ENCODE results near the gene SKI. TPM values are rescaled to one million over a fixed set of nuclear protein-coding genes. Genes with fewer than 3 reads are reported as not detected.
A peak's percentile ranks its signal among the peaks of the same experiment; 100 is the strongest.

SKI gene
- total and polyA plus RNA-seq, 9 of the 15 experiments (the other 6 are each of a cell fraction or from before 2014, with no cell fraction given): 0.10 to 60.5 (median 4.6) TPM

- no peak; the same call in 1 of the 2 replicates for TF ChIP-seq NFXL1 (CRISPR knock-in tag; IDR thresholded peaks at IDR 0.05)
- TF ChIP-seq HEY1 (CRISPR knock-in tag; IDR thresholded peaks at IDR 0.05; ENCODE audit: borderline replicate concordance): no peak
- peak; percentile 57; the same call in 1 of the 2 replicates for TF ChIP-seq MEF2A (IDR thresholded peaks at IDR 0.05; ENCODE audit: control insufficient read depth, low read depth, low read length)
- TF ChIP-seq KDM1A (IDR thresholded peaks at IDR 0.05): no peak
- TF ChIP-seq BRD9 (IDR thresholded peaks at IDR 0.05; ENCODE audit: low read depth, partially characterized antibody): no peak
- TF ChIP-seq E2F5 (CRISPR knock-in tag; IDR thresholded peaks at IDR 0.05): no peak
- TF ChIP-seq HOMEZ (CRISPR knock-in tag; IDR thresholded peaks at IDR 0.05): no peak
- TF ChIP-seq TCF7 (IDR thresholded peaks at IDR 0.05; ENCODE audit: borderline replicate concordance): no peak
- TF ChIP-seq ETV1 (tag; conservative IDR thresholded peaks at IDR 0.05; ENCODE audit: low read depth): no peak
- TF ChIP-seq CREM (IDR thresholded peaks at IDR 0.05; ENCODE audit: low read depth): peak; percentile 78
- TF ChIP-seq SNAPC5 (CRISPR knock-in tag; IDR thresholded peaks at IDR 0.05): no peak
- TF ChIP-seq MEIS2 (IDR thresholded peaks at IDR 0.05; ENCODE audit: partially characterized antibody): no peak
- TF ChIP-seq KDM4B (IDR thresholded peaks at IDR 0.05; ENCODE audit: borderline replicate concordance in 2 of 2, low read depth in 1 of 2): 0 out of 4 replicates have a peak, but pooled peaks of 1 of the 2 experiments have one; percentile 26
- TF ChIP-seq ZNF165 (CRISPR knock-in tag; IDR thresholded peaks at IDR 0.05; ENCODE audit: borderline replicate concordance): no peak
- TF ChIP-seq FOXM1 (IDR thresholded peaks at IDR 0.05; ENCODE audit: low read depth): no peak
- no peak for TF ChIP-seq FOXM1 (CRISPR knock-in tag; IDR thresholded peaks at IDR 0.05; ENCODE audit: low read depth)
- TF ChIP-seq JUN (IDR thresholded peaks at IDR 0.05; ENCODE audit: borderline replicate concordance, low read depth, low read length): peak; percentile 93
- TF ChIP-seq JUN (CRISPR knock-in tag; IDR thresholded peaks at IDR 0.05; ENCODE audit: borderline replicate concordance): peak; percentile 76; the same call in 1 of the 2 replicates
- TF ChIP-seq MXI1 (IDR thresholded peaks at IDR 0.05; ENCODE audit: low read depth, low read length): no peak
- TF ChIP-seq CHD2 (IDR thresholded peaks at IDR 0.05; ENCODE audit: low read depth, low read length): no peak
- TF ChIP-seq CHD1 (IDR thresholded peaks at IDR 0.05; ENCODE audit: low read length): peak; percentile 57
- no peak for TF ChIP-seq ZNF507 (tag; conservative IDR thresholded peaks at IDR 0.05)
- no peak for TF ChIP-seq TAF15 (IDR thresholded peaks at IDR 0.05; ENCODE audit: low read depth, low read length)
- no peak for TF ChIP-seq GATA2 (CRISPR knock-in tag; IDR thresholded peaks at IDR 0.05)
- TF ChIP-seq FOXA3 (CRISPR knock-in tag; conservative IDR thresholded peaks at IDR 0.05 in 1 of 2, IDR thresholded peaks at IDR 0.05 in 1 of 2): no peak
- no peak for TF ChIP-seq ZNF780A (CRISPR knock-in tag; IDR thresholded peaks at IDR 0.05)
- TF ChIP-seq NFRKB (IDR thresholded peaks at IDR 0.05; ENCODE audit: low read depth): no peak
- no peak for TF ChIP-seq SMARCE1 (IDR thresholded peaks at IDR 0.05)
Measured at GRCh38 chr1:2212532-2213491, 15.3 kb upstream of the SKI start (continued).

Measured in K562 (cell line).